ENCODE data around the gene PCDHGA12.
"Not testable (repeated sequence)": the region's sequence is repeated elsewhere in the genome, so short reads cannot be mapped to it uniquely, and the experiment has no call there.

Gene PCDHGA12

DNA sequence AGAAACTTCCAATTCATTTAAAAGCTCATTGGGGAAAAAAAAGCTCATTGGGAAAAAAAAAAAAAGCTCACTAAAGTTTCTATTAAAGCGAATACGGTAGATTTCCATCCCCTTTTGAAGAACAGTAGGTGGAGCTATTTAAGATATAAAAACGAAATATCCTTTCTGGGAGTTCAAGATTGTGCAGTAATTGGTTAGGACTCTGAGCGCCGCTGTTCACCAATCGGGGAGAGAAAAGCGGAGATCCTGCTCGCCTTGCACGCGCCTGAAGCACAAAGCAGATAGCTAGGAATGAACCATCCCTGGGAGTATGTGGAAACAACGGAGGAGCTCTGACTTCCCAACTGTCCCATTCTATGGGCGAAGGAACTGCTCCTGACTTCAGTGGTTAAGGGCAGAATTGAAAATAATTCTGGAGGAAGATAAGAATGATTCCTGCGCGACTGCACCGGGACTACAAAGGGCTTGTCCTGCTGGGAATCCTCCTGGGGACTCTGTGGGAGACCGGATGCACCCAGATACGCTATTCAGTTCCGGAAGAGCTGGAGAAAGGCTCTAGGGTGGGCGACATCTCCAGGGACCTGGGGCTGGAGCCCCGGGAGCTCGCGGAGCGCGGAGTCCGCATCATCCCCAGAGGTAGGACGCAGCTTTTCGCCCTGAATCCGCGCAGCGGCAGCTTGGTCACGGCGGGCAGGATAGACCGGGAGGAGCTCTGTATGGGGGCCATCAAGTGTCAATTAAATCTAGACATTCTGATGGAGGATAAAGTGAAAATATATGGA, at the start of gene PCDHGA12:
PCDHGA12 (plus strand) TSS at position 176 of the 782 bp plus-strand sequence; CDS start at position 429, 253 bp downstream.
- TF ChIP-seq, protein P1, sequence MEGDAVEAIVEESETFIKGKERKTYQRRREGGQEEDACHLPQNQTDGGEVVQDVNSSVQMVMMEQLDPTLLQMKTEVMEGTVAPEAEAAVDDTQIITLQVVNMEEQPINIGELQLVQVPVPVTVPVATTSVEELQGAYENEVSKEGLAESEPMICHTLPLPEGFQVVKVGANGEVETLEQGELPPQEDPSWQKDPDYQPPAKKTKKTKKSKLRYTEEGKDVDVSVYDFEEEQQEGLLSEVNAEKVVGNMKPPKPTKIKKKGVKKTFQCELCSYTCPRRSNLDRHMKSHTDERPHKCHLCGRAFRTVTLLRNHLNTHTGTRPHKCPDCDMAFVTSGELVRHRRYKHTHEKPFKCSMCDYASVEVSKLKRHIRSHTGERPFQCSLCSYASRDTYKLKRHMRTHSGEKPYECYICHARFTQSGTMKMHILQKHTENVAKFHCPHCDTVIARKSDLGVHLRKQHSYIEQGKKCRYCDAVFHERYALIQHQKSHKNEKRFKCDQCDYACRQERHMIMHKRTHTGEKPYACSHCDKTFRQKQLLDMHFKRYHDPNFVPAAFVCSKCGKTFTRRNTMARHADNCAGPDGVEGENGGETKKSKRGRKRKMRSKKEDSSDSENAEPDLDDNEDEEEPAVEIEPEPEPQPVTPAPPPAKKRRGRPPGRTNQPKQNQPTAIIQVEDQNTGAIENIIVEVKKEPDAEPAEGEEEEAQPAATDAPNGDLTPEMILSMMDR (IDR thresholded peaks at IDR 0.05): no peak
- no peak for DNase-seq (ENCODE audit: low spot score)
- H3K4me3 ChIP-seq: peak within 1 kb of the TSS; percentile 57

DNA sequence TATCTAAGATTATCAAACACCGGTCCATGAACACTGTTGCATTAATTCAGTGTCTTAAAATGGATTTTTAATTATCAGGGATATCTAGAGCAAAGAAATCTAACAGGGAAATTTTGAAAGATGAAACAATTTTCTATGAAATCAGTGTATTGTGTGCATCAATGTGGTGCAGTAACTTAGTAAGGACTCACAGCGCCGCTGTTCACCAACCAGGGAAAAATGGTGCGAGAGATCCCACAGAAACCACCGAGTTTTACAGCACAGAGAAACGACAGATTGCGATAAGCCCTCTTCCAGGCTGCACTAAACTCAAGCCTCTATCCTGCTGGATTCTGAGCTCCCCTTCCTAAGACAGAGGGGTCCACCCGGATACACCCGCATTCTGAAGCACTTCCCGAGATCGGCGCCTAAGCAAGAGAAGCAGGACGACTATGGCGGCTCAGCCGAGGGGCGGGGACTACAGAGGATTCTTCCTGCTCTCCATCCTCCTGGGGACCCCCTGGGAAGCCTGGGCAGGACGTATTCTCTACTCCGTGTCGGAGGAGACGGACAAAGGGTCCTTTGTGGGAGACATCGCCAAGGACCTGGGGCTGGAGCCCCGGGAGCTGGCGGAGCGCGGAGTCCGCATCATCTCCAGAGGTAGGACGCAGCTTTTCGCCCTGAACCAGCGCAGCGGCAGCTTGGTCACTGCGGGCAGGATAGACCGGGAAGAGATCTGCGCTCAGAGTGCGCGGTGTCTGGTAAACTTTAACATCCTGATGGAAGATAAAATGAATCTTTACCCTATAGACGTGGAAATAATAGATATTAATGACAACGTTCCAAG, 47.6 kb upstream of the PCDHGA12 start, which contains the start of gene PCDHGA7:
PCDHGA7 (plus strand) TSS at position 274 of the 826 bp plus-strand sequence; CDS start at position 432, 158 bp downstream.
- no peak for DNase-seq (ENCODE audit: low spot score)
- H3K27ac ChIP-seq: no peak within 1 kb of the TSS
- TF ChIP-seq, protein P1 (IDR thresholded peaks at IDR 0.05): no peak
- H3K4me3 ChIP-seq: peak within 1 kb of the TSS; percentile 50

More for the DNA sequence above, at the start of gene PCDHGA12:
- peak within 1 kb of the TSS in 1 of 2 donors; percentile 18 for H3K27ac ChIP-seq

DNA sequence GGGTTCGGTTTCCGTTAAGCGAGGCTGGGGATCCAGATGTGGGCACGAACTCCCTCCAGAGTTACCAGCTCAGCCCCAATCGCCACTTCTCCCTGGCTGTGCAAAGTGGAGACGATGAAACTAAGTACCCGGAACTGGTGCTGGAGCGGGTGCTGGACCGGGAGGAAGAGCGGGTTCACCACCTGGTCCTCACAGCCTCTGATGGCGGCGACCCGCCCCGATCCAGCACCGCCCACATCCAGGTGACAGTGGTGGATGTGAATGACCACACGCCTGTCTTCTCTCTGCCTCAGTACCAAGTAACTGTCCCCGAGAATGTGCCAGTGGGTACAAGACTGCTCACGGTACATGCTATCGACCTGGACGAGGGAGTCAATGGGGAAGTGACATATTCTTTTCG, 47.0 kb upstream of the PCDHGA12 start:
- Histone ChIP-seq H3K27ac (no peak overlapping the region), H3K4me3 (peak overlapping the region; percentile 50)
- TF ChIP-seq, protein P1 (IDR thresholded peaks at IDR 0.05): no peak
- no peak for DNase-seq (ENCODE audit: low spot score)

DNA sequence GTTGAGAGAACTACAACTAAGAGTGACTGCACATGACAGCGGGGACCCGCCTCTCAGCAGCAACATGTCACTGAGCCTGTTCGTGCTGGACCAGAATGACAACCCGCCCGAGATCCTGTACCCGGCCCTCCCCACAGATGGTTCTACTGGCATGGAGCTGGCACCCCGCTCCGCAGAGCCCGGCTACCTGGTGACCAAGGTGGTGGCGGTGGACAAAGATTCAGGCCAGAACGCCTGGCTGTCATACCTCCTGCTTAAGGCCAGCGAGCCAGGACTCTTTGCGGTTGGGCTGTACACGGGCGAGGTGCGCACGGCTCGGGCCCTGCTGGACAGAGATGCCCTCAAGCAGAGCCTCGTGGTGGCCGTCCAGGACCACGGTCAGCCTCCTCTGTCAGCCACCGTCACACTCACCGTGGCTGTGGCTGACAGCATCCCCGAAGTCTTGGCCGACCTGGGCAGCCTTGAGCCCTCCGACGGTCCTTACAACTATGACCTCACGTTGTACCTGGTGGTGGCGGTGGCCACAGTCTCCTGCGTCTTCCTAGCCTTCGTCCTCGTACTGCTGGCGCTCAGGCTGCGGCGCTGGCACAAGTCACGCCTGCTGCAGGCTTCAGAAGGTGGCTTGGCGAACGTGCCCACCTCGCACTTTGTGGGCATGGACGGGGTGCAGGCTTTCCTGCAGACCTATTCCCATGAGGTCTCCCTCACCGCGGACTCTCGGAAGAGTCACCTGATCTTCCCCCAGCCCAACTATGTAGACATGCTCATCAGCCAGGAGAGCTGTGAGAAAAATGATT, 45.6 kb upstream of the PCDHGA12 start:
- H3K4me3 ChIP-seq: peak overlapping the region; percentile 25
- no peak overlapping the region for H3K27ac ChIP-seq
- TF ChIP-seq, protein P1 (IDR thresholded peaks at IDR 0.05): no peak
- DNase-seq (ENCODE audit: low spot score): no peak

DNA sequence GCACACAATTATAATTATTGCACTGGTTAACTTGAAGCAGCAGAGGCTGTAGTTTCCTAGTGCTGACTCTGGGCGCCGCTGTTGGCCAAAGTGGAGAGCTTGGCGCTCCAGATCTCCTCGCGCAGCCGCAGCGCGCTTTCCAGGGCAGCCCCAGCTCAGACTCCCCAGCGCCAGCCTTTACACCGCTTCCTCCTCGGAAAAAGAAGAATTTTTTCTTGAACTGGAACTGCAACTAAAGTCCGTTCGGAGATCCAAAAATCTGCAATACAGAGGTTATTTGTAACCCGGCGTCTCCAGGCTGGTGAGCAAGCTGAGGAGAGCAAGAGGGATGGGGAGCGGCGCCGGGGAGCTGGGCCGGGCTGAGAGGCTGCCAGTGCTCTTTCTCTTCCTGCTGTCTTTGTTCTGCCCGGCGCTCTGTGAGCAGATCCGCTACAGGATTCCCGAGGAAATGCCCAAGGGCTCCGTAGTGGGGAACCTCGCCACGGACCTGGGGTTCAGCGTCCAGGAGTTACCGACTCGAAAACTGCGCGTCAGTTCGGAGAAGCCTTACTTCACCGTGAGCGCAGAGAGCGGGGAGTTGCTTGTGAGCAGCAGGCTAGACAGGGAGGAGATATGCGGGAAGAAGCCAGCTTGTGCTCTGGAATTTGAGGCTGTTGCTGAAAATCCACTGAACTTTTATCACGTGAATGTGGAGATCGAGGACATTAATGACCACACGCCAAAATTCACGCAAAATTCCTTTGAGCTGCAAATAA, 42.6 kb upstream of the PCDHGA12 start, which contains the start of gene PCDHGB4:
PCDHGB4 (plus strand) TSS at position 142 of the 755 bp plus-strand sequence; CDS start at position 329, 187 bp downstream.
- DNase-seq (ENCODE audit: low spot score); H3K27ac ChIP-seq: not testable (repeated sequence)
- peak within 1 kb of the TSS; percentile 48 for H3K4me3 ChIP-seq

DNA sequence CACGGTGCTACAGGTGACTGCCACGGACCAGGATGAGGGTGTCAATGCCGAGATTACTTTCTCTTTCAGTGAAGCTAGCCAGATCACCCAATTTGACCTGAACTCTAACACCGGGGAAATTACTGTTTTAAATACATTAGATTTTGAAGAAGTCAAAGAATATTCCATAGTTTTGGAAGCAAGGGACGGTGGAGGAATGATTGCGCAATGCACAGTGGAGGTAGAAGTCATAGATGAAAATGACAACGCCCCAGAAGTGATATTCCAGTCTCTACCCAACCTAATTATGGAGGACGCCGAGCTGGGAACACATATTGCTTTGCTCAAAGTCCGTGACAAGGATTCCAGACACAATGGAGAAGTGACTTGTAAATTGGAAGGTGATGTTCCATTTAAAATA, 41.6 kb upstream of the PCDHGA12 start:
- DNase-seq (ENCODE audit: low spot score): no peak
- Histone ChIP-seq H3K27ac (no peak overlapping the region), H3K4me3 (peak overlapping the region; percentile 48)
- TF ChIP-seq, protein P1 (IDR thresholded peaks at IDR 0.05): no peak

All from coronary artery (tissue), 2 donors.